GM19452 (cell line): ENCODE results near the gene LLGL1.

ENCODE experiments used
- ATAC-seq: cut with Tn5 transposase; IDR thresholded peaks from one replicate; pipeline ENCODE4 v1.9.1; 2021; ENCODE audit not compliant: unreplicated experiment

Gene LLGL1

DNA sequence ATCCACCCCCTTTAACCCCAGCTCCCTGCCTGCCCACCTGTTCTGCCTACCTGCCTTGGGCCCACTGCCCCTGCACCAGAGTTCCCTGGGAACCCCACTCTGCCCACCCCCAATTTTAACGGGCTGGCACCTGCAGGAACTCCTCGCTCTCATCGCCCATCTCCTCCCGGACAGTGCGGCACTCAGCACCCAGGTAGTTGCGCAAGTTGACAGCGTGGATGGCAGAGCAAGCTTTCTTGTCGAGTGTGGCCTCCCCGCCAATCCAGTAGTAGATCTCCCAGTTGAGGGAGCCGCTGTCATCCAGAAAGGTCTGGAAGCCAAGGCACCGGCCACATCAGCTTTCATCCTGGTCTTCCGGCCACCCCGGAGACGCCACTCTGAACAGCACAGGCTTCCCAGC lies 25.3 kb downstream of the LLGL1 start:
- no peak for ATAC-seq

DNA sequence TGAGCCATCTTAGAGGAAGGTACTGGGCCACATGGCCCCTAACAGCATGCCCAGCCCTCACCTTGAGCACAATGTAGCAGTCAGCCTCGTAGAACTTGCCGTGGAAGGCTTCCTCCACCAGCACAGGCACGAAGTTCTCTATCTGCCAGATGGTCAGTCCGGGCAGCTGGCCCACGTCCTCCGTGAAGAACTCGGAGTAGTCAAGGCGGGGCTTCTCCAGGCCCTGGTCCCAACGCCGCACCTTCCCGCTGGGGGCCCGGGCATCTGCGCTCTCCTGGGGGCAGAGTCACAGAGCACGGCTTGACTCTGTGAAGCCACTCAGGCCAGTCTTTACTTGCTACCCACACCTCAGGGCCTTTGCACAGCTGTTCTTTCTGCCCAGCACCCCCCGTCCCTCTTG lies 25.8 kb downstream of the LLGL1 start:
- ATAC-seq = no peak

DNA sequence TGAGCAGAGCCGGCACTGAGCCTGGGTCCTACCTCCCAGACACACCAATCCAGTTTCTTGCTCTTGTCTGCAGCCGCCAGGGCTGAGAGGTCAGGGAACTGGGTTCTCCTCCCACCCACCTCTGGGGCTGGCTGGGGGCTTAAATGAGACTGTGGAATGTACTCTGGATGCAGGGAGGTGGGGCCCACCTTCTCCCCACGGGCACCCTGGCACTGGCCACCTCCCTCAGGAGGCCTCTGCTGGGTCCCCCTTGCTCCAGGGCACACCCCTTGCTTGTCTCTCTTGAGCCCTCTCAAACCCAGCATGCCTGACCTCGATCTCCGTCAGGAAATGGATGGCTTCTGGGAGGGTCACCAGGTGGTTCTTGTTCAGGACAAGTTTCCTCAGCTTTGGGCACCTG lies 26.7 kb downstream of the LLGL1 start:
- no peak for ATAC-seq

DNA sequence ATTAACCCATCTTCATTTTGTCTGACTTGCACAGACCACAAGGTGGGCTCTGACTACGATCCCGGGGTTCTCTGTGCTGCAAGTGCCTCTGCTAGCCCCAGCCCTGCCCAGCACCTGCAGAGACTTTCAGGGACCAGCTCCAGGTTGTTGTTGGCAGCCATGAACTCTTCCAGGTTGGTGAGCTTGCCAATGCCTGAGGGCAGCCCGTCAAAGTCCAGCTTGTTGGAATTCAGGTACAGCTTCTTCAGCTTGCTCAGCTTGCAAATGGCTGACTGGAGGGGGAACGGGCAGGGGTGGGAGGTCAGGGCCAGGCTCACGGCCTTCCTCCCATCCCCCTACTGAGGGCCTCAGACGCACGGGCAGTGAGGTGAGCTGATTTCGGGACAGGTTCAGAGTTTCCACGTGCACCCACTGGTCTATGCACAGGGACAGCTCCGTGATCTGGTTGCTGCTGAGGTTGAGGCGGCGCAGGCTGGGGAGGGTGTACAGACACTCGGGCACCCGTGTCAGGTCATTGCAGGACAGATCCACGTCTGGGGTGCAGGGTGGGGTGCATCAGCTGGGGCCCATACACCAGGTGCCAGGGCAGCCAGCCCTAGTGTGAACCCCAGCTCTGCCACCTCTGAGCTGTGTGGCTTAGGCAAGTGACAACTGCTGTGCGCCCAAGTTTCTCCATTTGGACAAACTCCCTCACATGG lies 27.9 kb downstream of the LLGL1 start:
- no peak for ATAC-seq

DNA sequence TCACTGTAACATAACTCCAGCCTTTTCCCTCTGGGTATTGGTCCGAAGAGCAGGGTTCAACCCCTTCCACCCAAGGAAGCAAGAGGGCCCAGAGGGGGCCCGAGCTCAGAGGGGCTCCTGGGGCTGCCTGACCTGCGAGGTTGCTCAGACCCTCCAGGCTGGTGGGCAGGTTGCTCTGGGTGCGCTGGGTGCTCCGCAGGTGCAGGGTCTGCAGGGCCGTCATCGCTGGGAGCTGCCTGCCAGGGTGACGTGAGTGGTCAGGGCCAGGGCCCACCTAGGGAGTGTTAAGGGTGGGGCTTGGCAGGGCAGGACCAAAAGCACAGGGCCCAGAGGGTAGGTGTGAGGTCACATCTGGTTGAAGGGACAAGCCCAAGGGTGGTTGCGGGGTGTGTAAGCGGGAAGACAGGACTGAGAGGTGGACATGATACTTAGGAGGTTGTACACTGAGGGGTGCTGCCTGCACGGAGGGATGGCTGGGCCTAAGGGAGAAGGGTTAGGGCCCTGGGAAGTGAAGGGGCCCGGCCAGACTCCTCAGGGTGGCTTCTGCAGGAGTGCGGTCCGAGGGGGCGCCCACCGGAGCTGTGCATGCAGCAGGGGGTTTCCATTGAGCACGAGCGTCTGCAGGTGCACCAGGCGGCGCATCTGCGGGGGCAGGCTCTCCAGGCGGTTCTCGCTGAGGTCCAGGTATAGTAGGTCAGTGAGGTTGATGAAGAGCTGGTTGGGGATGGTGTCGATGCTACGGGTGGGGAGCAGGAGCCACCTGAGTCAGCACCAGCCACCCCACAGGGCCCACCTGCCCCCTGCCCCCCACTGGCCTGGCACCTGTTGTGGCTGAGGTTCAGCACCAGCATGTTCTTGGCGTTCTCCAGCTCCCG lies 28.7 kb downstream of the LLGL1 start:
- ATAC-seq = no peak

DNA sequence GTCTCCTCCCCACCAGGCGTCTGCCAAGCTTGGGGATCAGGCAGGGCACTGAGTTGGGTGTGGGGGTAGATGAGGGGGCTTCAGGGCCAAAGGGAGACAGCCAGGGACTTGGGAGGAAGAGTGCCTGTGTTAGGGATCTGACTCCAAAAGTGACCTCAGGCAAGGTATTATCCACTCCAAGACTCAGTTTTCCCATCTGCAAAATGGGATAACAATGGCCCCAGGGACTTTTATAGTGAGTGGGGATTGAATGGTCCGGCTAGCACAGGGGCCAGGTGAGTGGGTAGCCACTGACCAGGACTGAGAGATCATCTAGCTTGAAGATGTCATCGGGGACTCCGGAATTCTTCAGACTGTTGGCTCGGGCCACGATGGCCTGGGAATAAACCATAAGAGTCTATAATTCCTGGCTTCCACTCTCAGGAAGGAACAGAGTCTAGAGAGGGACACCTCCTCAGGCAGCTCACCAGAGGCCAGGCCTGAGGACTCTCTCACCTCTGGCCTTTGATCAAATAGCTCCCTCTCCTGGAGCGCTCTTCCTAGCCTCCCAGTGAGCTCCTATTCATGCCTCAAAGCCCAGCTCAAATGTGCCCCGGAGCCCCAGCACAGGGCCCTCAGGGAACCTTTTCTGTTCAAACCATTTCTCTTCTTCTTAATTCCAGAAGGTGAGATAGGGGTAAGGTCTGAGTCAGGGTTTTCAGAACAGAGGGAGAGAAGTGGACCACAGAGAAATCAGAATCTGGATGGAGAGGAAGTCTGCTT lies 29.6 kb downstream of the LLGL1 start:
- no peak for ATAC-seq

DNA sequence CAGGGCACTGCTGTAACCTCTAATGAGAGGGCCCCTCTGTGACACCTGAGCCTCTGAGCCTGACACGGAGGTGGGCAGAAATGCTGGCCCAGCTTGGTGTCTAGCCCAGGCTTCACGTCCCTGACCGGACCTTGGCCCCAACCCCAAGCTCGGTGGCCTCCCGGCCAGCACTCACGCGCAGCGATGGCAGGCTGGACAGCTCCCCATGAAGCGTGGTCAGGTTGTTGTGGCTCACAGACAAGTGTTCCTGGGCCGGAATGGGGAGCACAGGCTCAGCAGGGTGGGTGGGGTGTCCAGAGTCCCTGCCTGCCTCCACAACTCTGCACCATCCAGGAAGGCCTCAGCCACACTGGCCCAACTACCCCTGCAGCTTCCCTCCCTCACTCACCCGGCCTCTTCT lies 30.9 kb downstream of the LLGL1 start:
- ATAC-seq = no peak

DNA sequence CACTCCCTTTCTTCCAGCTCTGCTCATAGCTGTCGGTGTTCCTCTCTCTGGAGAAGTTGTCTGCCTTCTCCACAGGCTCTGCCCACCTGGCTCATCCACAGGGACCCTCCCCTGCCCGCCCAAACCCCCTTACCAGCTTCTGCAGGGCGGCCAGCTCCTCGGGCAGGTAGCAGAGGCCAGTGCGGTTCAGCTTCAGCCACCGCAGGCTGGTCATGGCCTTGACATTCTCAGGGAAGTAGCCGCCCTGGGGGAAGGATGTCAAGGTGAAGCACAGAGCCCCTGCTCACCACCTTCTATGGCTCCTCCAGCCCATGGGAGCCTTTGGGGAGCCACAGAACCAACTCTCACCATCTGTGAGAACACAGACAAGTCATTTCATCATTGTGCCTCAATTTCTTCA lies 31.3 kb downstream of the LLGL1 start:
- ATAC-seq = no peak

DNA sequence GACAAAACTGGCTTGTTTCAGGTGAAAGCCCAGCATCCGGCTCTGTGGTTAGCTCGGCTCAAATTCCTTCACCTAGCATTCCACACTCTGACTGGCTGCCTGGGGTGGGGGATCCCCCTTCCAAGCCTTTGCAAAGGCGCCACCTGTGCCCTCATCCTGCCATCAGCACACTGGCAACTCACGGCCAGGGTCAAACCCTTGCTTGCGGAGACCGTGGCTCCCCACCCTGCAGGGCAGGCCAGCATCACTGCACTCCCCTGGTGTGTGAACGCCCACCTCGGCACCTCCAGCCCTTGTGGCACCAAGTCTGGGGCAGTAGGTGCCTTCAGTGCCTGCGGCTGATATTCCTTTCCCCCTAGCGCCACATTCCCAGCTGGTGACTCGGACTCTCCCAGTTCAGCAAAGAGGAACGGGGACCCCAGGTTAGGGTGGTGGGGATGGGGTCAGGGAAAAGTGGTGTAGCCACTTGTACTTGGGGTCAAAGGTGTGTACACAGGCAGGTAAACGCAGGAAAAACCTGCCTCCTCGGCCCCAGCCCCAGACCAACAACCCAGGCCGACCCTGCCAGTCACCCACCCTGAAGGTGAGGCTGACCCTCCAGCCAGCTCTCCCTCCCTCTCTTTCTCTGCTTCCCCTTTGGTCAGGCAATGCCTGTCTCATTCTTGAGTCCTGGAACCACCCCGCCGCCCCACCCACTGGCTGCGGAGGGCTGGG lies 32.0 kb downstream of the LLGL1 start:
- no peak for ATAC-seq

DNA sequence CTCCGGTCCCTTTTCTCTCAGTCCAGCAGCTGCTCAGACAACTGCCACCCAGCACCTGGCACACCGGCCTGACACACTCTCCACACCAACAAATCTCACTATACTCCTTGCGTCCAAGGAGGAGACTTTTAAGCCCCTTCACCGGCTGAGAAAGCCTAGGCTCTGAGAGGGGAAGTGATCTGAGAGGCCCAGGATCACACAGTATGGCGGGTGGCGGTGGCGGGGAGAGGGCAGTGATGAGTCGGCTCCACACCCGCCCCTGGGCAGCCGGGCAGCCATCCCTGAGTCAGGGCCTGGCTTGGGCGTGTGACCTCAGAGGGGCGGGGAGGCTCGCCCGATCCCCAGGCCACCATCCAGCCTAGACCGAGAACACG lies 32.5 kb downstream of the LLGL1 start:
- no peak for ATAC-seq

DNA sequence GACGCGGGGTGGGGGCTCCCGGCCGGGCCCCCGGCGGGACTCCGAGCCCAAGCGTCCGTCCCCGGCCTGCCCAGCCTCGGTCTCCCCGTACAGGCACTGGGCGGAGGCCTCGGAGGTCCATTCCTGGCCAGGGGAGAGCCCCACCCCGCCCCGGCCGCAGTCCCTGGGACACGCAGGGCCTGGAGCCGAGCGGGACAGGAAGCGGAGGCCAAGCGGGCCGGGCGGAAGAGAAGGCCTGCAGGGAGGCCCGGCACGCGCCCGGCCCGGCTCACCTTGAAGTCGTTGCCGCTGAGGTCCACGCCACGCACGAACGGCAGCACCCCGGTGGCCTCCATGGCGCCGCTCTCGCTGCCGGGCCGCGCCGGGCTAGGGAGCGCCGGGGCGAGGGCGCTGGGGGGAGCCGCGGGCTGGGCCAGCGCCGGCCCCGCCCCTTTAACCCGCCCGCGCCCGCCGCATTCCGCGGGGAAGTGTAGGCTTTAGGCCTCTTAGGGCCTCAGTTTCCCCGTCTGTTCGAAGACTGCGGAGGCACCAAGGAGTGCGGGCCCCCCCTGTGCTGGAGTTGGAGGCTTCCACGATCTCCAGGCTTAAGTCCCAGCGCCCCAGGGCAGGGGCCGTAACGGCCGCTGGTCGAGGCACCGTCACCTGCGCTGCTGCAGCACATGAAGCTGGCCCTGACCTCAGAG lies 33.1 kb downstream of the LLGL1 start, which contains the start of gene FLII:
FLII (minus strand) TSS at position 383 of the 683 bp plus-strand sequence; CDS start at position 335, 48 bp downstream.
- ATAC-seq = no peak

DNA sequence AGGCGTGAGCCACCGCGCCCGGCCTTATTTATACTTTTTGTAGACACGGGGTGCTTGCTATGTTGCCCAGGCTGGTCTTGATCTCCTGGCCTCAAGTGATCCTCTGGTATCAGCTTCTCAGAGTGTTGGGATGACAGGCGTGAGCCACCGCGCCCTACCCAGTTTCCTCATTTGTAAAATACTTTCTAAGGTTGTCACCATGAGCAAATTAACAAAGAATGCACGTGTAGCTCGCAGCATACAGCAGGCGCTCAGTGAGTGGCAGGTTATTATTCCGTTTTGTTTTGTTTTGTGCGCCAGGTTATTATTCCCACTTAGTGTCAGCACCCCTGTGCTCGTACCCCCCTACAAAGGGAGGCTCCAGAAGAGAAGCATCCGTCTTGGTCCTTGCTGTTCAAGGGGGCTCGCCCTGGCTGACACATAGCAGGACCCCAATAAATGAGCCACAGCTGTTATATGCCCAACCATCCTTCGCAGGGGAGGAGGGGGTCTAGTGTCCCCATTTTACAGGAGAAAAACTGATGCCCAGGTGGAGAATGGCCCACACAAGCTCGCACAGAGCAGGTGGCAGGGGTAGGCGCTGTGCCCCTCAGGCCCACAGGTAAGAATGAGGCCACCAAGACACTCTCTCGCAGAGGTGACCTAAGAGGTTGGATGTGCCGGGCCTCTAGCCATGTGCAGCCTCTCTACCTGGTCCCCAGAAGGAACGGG lies 34.3 kb downstream of the LLGL1 start:
- no peak for ATAC-seq

DNA sequence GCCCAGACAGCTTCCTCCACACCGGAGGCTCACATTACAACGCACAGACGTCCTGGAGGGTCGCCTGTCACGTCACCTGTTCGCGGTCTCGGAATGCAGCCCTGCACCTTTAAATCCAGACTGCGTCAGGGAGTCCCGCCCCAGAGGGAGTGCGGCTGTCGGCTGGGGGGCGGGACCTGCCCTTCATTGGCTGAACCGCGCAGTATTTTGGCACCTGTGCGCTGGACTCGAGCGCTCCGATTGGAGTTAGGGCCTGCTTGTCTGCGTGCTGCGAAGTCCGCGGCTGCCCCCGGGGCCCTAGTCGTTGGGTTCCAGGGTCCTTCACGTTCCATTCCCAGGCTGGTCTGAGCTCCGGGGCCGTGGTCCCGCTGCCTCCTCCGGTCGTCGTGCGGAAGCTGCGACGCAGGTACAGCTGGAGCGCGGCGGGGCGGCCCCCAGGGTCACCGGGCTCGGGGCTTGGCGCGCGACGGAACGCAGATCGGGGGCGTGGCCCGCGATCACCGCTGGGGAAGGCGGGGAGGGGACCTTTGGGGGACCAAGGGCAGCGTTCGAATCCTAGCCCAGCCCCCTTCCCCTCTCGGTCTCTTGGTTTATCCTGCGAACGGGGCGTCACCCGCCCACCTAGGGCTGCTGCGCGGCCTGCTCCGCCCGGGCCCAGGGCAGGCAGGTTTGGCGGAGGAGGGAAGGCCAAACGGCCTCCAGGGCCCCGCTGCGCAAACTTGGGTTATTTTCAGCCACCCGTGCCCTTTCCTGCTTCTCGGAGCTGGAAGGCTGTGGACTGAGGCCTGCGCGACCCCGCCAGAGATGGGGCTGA lies 35.1 kb downstream of the LLGL1 start, which contains the start of gene MIEF2:
MIEF2 (plus strand) TSS at position 331 of the 814 bp plus-strand sequence. CDS start 2,059 bp downstream, outside the sequence.
- ATAC-seq = peak; percentile 74

DNA sequence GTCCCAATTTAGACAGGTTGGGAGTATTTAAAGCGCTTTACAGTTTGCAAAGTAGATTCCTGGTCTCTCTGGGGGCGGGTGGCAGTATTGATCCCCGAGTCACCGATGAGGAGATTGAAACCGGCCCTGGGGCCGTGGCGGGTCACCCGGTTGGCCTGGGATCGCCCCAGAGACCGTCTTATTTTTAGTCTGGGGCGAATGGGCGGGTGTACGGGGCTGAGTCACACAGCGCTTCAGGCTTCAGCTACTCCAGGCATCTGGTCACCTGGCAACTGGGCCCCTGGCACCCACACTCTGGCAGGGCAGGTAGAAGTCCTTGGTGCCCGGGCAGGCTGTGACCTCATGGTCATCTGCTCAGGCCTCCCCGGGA lies 35.7 kb downstream of the LLGL1 start:
- peak; percentile 14 for ATAC-seq

DNA sequence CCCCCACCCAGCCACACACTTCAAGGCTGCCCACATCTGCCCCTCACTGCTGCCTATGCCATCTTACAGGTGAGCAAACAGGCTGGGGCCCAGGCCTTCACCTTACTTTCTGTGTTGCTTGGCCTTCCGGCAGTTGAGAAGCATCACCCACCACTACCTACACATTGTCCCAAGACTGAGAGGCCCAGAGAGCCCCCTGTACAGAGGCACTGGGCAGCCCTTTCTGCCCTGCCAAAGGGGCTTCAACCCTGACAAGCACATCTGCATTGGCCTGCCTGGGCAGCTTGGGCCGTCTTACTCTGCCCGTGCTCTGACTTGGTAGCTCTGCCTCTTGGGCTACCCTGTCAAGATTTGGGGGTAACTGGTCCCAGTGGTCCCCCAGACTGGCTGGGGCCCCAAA lies 36.2 kb downstream of the LLGL1 start:
- no peak for ATAC-seq

DNA sequence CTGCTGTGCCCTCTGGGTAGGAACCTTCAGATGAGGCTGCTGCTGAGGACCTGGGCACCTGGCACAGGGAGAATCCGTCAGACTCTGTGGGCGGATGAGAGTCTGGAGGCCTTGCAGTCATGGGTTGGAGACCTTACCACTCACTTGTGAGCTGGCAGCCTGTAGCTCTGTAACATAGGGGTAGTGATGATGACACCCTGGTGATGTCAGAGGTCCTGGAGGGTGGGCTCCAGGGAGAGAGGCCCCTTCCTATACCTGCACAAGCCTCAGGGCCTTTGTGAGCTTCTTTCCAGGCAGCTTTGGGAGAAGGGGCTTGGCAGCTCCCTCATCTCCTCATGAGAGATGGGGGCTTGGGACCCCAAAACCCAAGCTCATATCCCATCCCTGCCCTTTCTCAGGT lies 36.7 kb downstream of the LLGL1 start:
- ATAC-seq = no peak

DNA sequence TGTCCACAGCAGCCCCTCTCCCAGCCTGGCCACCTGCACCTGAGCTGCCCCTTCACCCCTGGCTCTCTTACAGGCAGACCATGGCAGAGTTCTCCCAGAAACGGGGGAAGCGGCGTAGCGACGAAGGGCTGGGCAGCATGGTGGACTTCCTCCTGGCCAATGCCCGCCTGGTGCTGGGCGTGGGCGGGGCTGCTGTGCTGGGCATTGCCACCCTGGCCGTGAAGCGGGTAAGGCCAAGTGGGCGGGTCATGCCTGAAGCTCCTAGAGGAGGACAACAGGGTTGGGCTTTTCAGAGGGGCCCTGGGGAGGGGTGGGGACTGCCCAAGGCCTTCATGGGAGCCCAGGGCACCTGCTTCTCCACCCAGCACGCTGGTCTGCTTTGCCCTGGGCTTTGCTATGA lies 37.2 kb downstream of the LLGL1 start:
- no peak for ATAC-seq

DNA sequence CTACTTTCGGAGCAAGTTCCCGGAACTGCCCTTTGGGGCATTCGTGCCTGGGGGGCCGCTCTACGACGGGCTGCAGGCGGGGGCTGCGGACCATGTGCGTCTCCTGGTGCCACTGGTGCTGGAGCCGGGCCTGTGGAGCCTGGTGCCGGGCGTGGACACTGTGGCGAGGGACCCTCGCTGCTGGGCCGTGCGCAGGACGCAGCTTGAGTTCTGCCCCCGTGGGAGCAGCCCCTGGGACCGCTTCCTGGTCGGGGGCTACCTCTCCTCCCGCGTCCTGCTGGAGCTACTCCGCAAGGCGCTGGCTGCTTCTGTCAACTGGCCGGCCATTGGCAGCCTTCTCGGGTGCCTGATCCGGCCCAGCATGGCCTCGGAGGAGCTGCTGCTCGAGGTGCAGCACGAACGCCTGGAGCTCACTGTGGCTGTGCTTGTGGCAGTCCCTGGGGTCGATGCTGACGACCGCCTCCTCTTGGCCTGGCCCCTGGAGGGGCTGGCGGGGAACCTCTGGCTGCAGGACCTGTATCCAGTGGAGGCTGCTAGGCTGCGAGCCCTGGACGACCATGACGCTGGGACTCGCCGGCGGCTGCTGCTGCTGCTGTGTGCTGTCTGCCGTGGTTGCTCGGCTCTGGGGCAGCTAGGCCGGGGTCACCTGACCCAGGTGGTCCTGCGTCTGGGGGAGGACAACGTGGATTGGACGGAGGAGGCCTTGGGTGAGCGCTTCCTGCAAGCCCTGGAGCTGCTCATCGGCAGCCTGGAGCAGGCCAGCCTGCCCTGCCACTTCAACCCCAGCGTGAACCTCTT lies 38.6 kb downstream of the LLGL1 start:
- ATAC-seq = no peak
